ENCODE measurements around the gene PCDHGA4. TPM values are rescaled to one million over a fixed set of nuclear protein-coding genes. Genes with fewer than 3 reads are reported as not detected.
"Not testable (repeated sequence)": the region's sequence is repeated elsewhere in the genome, so short reads cannot be mapped to it uniquely, and the experiment has no call there.

Gene PCDHGA4
- total RNA-seq, 6 experiments from 2014 or later: 0.39 to 1.8 (median 0.73) TPM

GRCh38 chr5:141328231-141328630 lies 26.6 kb upstream of the PCDHGA4 start:
- no peaks in the 10 kb centered on the region for H3K36me3 ChIP-seq
- H3K27me3 ChIP-seq: no peaks in the 10 kb centered on the region
- H3K9me3 ChIP-seq: peaks cover 0 to 8% (median 3%) of the 10 kb centered on the region in 4 donors
- DNase-seq (no peak), ATAC-seq (no peak)
- no peak overlapping the region for H3K27ac ChIP-seq
- intact Hi-C loops (cut with DNase I): no loop called here
- no CpG with 5 or more reads among the region's 8 CpGs for WGBS (ENCODE audit: insufficient coverage, low coverage, low lambda C conversion rate, missing lambda C conversion rate)
- no peaks in the 10 kb centered on the region for H3K4me1 ChIP-seq
- no peak overlapping the region for H3K4me3 ChIP-seq
- TF ChIP-seq CTCF (IDR thresholded peaks at IDR 0.05): no peak

GRCh38 chr5:141330299-141331080 lies 24.3 kb upstream of the PCDHGA4 start, which contains the start of gene PCDHGA1:
PCDHGA1 (plus strand) TSS chr5:141330514.
- no peak for ATAC-seq
- DNase-seq: peak in 1 of 3 donors; percentile 26
- H3K4me3 ChIP-seq: no peak within 1 kb of the TSS
- H3K9me3 ChIP-seq: peaks cover 0 to 6% (median 5%) of the 10 kb centered on the region in 4 donors
- intact Hi-C loops (cut with DNase I): no loop called here
- no peaks in the 10 kb centered on the region for H3K27me3 ChIP-seq
- no peak within 1 kb of the TSS for H3K27ac ChIP-seq
- no peaks in the 10 kb centered on the region for H3K36me3 ChIP-seq
- H3K4me1 ChIP-seq: no peaks in the 10 kb centered on the region
- TF ChIP-seq CTCF (IDR thresholded peaks at IDR 0.05) (no peak), POLR2A (IDR thresholded peaks at IDR 0.05) (no peak)
- WGBS (ENCODE audit: insufficient coverage, low coverage, low lambda C conversion rate, missing lambda C conversion rate): 20% methylated on average over 14 of the region's 21 CpGs

- ATAC-seq; H3K27me3 ChIP-seq; H3K4me1 ChIP-seq; intact Hi-C loops (cut with DNase I); DNase-seq; H3K4me3 ChIP-seq; H3K27ac ChIP-seq; H3K36me3 ChIP-seq: not testable (repeated sequence)
- peaks cover 0 to 13% (median 3%) of the 10 kb centered on the region in 4 donors for H3K9me3 ChIP-seq
- 23% methylated on average over 10 of the region's 39 CpGs for WGBS (ENCODE audit: insufficient coverage, low coverage, low lambda C conversion rate, missing lambda C conversion rate)
These were observed 22.2 kb upstream of the PCDHGA4 start for GRCh38 chr5:141332571-141332970.

GRCh38 chr5:141338538-141339306 lies 16.1 kb upstream of the PCDHGA4 start, which contains the start of gene PCDHGA2:
PCDHGA2 (plus strand) TSS chr5:141338760.
- ATAC-seq: peak in 2 of 4 donors; percentile 34 to 40
- Histone ChIP-seq H3K4me3 (peak within 1 kb of the TSS in 1 of 3 donors; percentile 7), H3K36me3 (no peaks in the 10 kb centered on the region)

GRCh38 chr5:141340781-141341354 lies 14.0 kb upstream of the PCDHGA4 start:
- H3K27me3 ChIP-seq; H3K4me3 ChIP-seq; DNase-seq; H3K27ac ChIP-seq; H3K36me3 ChIP-seq; H3K9me3 ChIP-seq; intact Hi-C loops (cut with DNase I); ATAC-seq; H3K4me1 ChIP-seq: not testable (repeated sequence)
- 51% methylated on average over 5 of the region's 45 CpGs for WGBS (ENCODE audit: insufficient coverage, low coverage, low lambda C conversion rate, missing lambda C conversion rate)

More at GRCh38 chr5:141338538-141339306, 16.1 kb upstream of the PCDHGA4 start, which contains the start of gene PCDHGA2:
- WGBS (ENCODE audit: insufficient coverage, low coverage, low lambda C conversion rate, missing lambda C conversion rate): 19% methylated on average over 22 of the region's 27 CpGs
- intact Hi-C loops (cut with DNase I): no loop called here
- TF ChIP-seq CTCF (IDR thresholded peaks at IDR 0.05) (peak in 2 of 4 donors; percentile 23 to 24), POLR2A (IDR thresholded peaks at IDR 0.05) (no peak)
- DNase-seq: no peak
- peaks cover 0 to 7% (median 2%) of the 10 kb centered on the region in 4 donors for H3K9me3 ChIP-seq
- no peaks in the 10 kb centered on the region for H3K27me3 ChIP-seq
- no peaks in the 10 kb centered on the region for H3K4me1 ChIP-seq
- no peak within 1 kb of the TSS for H3K27ac ChIP-seq

Data from right lobe of liver (tissue), 6 donors.